Measurements from ENCODE around the gene SMIM32. TPM values are rescaled to one million over a fixed set of nuclear protein-coding genes. Genes with fewer than 3 reads are reported as not detected.

SMIM32 gene
- total RNA-seq, 1 donor from 2014 or later: 0.13 TPM

DNA sequence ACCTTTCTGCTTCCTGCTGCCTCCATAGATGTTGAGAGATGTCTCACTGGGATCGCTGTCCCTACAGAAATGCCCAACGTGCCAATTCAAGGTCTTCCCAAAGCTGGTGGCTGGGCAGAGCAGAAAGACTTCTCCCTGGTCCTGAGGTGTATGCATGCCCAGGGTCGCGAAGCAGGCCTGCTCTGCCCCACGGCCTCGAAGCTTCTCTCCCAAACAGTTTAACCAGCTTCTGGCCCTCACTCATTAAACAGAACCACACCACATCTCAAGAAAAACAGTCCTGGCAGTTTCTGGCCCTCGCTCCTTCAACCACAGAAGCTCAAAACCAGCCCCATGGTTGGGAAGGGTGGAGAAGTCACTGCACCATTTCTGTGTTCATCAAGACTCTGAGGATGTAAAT is 14.7 kb upstream of the SMIM32 start:
- Histone ChIP-seq H3K36me3 (no peaks in the 10 kb centered on the region), H3K79me2 (ENCODE audit: low read depth) (no peaks in the 10 kb centered on the region), H3K4me2 (no peak overlapping the region), H3F3A (ENCODE audit: low read depth) (peaks cover 22% of the 10 kb centered on the region), H3K9ac (no peak overlapping the region), H3K27ac (no peak overlapping the region), H4K20me1 (ENCODE audit: low read depth) (no peaks in the 10 kb centered on the region), H3K9me3 (ENCODE audit: low read depth) (no peaks in the 10 kb centered on the region), H2AFZ (replicated peaks) (no peak overlapping the region), H3K27me3 (no peaks in the 10 kb centered on the region), H3K4me3 (no peak overlapping the region), H3K4me1 (peaks cover 18% of the 10 kb centered on the region)
- Mint-ChIP-seq H3K36me3 (no peaks in the 10 kb centered on the region), H3K4me3 (no peak overlapping the region), H3K27me3 (ENCODE audit: insufficient read depth, low read depth) (peaks cover 2% of the 10 kb centered on the region), H3K27ac (no peak overlapping the region), H3K9me3 (peaks cover 4% of the 10 kb centered on the region), H3K4me1 (peaks cover 13% of the 10 kb centered on the region)
- no peak for DNase-seq (ENCODE audit: low spot score)
- no peak for TF ChIP-seq EZH2phosphoT487 (IDR thresholded peaks at IDR 0.05)
- no peak for TF ChIP-seq EZH2 (IDR thresholded peaks at IDR 0.05)
- TF ChIP-seq, protein P1, sequence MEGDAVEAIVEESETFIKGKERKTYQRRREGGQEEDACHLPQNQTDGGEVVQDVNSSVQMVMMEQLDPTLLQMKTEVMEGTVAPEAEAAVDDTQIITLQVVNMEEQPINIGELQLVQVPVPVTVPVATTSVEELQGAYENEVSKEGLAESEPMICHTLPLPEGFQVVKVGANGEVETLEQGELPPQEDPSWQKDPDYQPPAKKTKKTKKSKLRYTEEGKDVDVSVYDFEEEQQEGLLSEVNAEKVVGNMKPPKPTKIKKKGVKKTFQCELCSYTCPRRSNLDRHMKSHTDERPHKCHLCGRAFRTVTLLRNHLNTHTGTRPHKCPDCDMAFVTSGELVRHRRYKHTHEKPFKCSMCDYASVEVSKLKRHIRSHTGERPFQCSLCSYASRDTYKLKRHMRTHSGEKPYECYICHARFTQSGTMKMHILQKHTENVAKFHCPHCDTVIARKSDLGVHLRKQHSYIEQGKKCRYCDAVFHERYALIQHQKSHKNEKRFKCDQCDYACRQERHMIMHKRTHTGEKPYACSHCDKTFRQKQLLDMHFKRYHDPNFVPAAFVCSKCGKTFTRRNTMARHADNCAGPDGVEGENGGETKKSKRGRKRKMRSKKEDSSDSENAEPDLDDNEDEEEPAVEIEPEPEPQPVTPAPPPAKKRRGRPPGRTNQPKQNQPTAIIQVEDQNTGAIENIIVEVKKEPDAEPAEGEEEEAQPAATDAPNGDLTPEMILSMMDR (IDR thresholded peaks at IDR 0.05): no peak

DNA sequence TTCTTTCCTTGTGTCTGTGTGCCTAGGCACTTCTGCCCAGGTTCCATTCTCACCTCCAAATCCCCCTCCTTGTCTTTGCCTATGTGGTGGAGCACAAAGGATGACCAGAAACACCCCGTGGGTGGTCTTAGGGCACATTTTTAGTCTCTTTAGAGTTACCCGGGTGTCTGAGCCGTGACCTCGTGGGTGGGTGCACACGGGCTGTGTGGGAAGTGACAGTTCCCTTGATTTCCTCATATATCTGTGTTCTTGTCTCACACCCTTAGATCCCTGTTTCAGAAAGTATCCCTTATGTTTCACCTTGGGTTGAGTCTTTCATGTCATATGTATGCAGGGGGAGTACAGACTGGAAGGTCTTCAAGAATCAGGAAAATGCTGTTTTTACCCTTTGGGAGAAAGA is 13.4 kb upstream of the SMIM32 start:
- no peak for DNase-seq (ENCODE audit: low spot score)
- no peaks in the 10 kb centered on the region for H3K36me3 Mint-ChIP-seq
- no peaks in the 10 kb centered on the region for H3K9me3 ChIP-seq (ENCODE audit: low read depth)
- H3K4me1 Mint-ChIP-seq: peaks cover 22% of the 10 kb centered on the region
- peaks cover 29% of the 10 kb centered on the region for H3K4me1 ChIP-seq
- no peak overlapping the region for H3K27ac Mint-ChIP-seq
- H2AFZ ChIP-seq (replicated peaks): no peak overlapping the region
- no peak overlapping the region for H3K4me3 ChIP-seq
- H3K27ac ChIP-seq: no peak overlapping the region
- H3K27me3 ChIP-seq: no peaks in the 10 kb centered on the region
- no peaks in the 10 kb centered on the region for H3K79me2 ChIP-seq (ENCODE audit: low read depth)
- H4K20me1 ChIP-seq (ENCODE audit: low read depth): no peaks in the 10 kb centered on the region
- H3K36me3 ChIP-seq: no peaks in the 10 kb centered on the region
- H3K4me2 ChIP-seq: no peak overlapping the region
- H3K4me3 Mint-ChIP-seq: no peak overlapping the region
- peaks cover 28% of the 10 kb centered on the region for H3F3A ChIP-seq (ENCODE audit: low read depth)
- no peaks in the 10 kb centered on the region for H3K27me3 Mint-ChIP-seq (ENCODE audit: insufficient read depth, low read depth)
- peaks cover 4% of the 10 kb centered on the region for H3K9me3 Mint-ChIP-seq
- no peak for TF ChIP-seq EZH2phosphoT487 (IDR thresholded peaks at IDR 0.05)
- TF ChIP-seq, protein P1 (IDR thresholded peaks at IDR 0.05): no peak
- TF ChIP-seq EZH2 (IDR thresholded peaks at IDR 0.05): no peak
- no peak overlapping the region for H3K9ac ChIP-seq

DNA sequence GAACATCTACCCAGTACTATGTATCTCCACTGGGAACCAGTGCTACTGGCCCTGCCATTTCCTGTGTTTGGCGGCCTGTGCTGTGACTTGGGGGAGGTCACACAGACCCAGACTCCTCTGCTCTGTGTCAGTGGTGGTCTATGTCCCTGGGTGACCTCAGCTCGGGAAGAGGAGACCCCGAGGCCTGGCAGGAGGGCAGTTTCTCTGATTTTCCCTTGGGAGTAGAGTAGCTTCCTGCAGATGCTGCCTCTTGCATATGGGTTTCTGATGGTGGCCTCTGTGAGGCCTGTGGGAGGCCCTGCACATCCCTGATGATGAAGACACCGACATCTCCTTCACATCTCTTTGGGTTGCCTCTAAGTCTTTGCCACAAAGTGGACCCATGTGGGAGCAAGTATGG is 13.0 kb upstream of the SMIM32 start:
- no peaks in the 10 kb centered on the region for H3K36me3 ChIP-seq
- H4K20me1 ChIP-seq (ENCODE audit: low read depth): no peaks in the 10 kb centered on the region
- Mint-ChIP-seq H3K9me3 (peaks cover 4% of the 10 kb centered on the region), H3K36me3 (no peaks in the 10 kb centered on the region), H3K4me3 (no peak overlapping the region), H3K27me3 (ENCODE audit: insufficient read depth, low read depth) (no peaks in the 10 kb centered on the region), H3K4me1 (peaks cover 22% of the 10 kb centered on the region), H3K27ac (no peak overlapping the region)
- H3F3A ChIP-seq (ENCODE audit: low read depth): peaks cover 25% of the 10 kb centered on the region
- DNase-seq (ENCODE audit: low spot score): no peak
- TF ChIP-seq, protein P1 (IDR thresholded peaks at IDR 0.05): no peak
- TF ChIP-seq EZH2phosphoT487 (IDR thresholded peaks at IDR 0.05) (no peak), EZH2 (IDR thresholded peaks at IDR 0.05) (no peak)
- no peak overlapping the region for H3K4me2 ChIP-seq
- no peak overlapping the region for H3K27ac ChIP-seq
- H3K79me2 ChIP-seq (ENCODE audit: low read depth): no peaks in the 10 kb centered on the region
- no peaks in the 10 kb centered on the region for H3K27me3 ChIP-seq
- H2AFZ ChIP-seq (replicated peaks): no peak overlapping the region
- H3K4me3 ChIP-seq: no peak overlapping the region
- H3K9ac ChIP-seq: no peak overlapping the region
- no peaks in the 10 kb centered on the region for H3K9me3 ChIP-seq (ENCODE audit: low read depth)
- H3K4me1 ChIP-seq: peaks cover 25% of the 10 kb centered on the region

All from neural progenitor cell (in vitro differentiated cells).